HEK293 (cell line): ENCODE data around the gene DPH7.

Experiments used
- ATF2 ChIP-seq: fragments of 450-650 bp; formaldehyde crosslinking; IDR thresholded peaks from 2 replicates; pipeline ENCODE4 v1.5.1; 2016; ENCODE audit warnings: missing biosample characterization, missing genetic modification characterization, low read depth
- GFI1B ChIP-seq: fragments of 450-650 bp; formaldehyde crosslinking; IDR thresholded peaks from 2 replicates; pipeline ENCODE4 v1.5.1; 2016; ENCODE audit warnings: missing biosample characterization, missing genetic modification characterization
- GLI2 ChIP-seq: fragments of 450-650 bp; formaldehyde crosslinking; IDR thresholded peaks from 2 replicates; pipeline ENCODE4; 2017; ENCODE audit warnings: missing biosample characterization, missing genetic modification characterization, low read depth, borderline replicate concordance
- GLIS1 ChIP-seq: fragments of 450-650 bp; formaldehyde crosslinking; IDR thresholded peaks from 2 replicates; pipeline ENCODE4 v1.5.1; 2016; ENCODE audit warnings: missing biosample characterization, missing genetic modification characterization
- GLIS2 ChIP-seq: fragments of 450-650 bp; formaldehyde crosslinking; IDR thresholded peaks from 2 replicates; pipeline ENCODE4 v1.5.1; 2016; ENCODE audit warnings: missing biosample characterization, missing genetic modification characterization
- IKZF3 ChIP-seq: fragments of 450-650 bp; IDR thresholded peaks from 2 replicates; pipeline ENCODE4 v1.5.0; 2018; ENCODE audit warnings: missing biosample characterization, mild to moderate bottlenecking, missing genetic modification characterization, moderate library complexity
- KLF16 ChIP-seq: fragments of 450-650 bp; formaldehyde crosslinking; IDR thresholded peaks from 2 replicates; pipeline ENCODE4 v1.5.1; 2017; ENCODE audit warnings: missing biosample characterization, missing genetic modification characterization
- KLF7 ChIP-seq: fragments of 450-650 bp; formaldehyde crosslinking; IDR thresholded peaks from 2 replicates; pipeline ENCODE4 v1.5.1; 2016; ENCODE audit warnings: missing biosample characterization, missing genetic modification characterization, borderline replicate concordance
- OSR2 ChIP-seq: fragments of 450-650 bp; formaldehyde crosslinking; IDR thresholded peaks from 2 replicates; pipeline ENCODE4 v1.5.1; 2016; ENCODE audit warnings: missing biosample characterization, missing genetic modification characterization
- PBX3 ChIP-seq: sonication (generic); formaldehyde crosslinking; IDR thresholded peaks from 2 replicates; pipeline ENCODE4 v1.8.1; 2022; ENCODE audit warnings: mild to moderate bottlenecking, moderate library complexity, missing genetic modification reagents
- SP7 ChIP-seq: fragments of 450-650 bp; formaldehyde crosslinking; IDR thresholded peaks from 2 replicates; pipeline ENCODE4 v1.5.1; 2016; ENCODE audit warnings: missing biosample characterization, missing genetic modification characterization
- TRIM28 ChIP-seq: IDR thresholded peaks from 2 replicates; pipeline ENCODE4 v1.6.1; 2011; ENCODE audit warnings: low read length, control low read depth, borderline replicate concordance
- YY1 ChIP-seq: fragments of 450-650 bp; formaldehyde crosslinking; IDR thresholded peaks from 2 replicates; pipeline ENCODE4 v1.5.1; 2018; ENCODE audit warnings: missing biosample characterization, missing genetic modification characterization
- ZFP37 ChIP-seq: fragments of 450-650 bp; formaldehyde crosslinking; IDR thresholded peaks from 2 replicates; pipeline ENCODE4 v1.5.1; 2016; ENCODE audit warnings: missing biosample characterization, missing genetic modification characterization
- ZNF18 ChIP-seq: fragments of 450-650 bp; formaldehyde crosslinking; IDR thresholded peaks from 2 replicates; pipeline ENCODE4 v1.5.1; 2016; ENCODE audit warnings: missing biosample characterization, missing genetic modification characterization
- ZNF24 ChIP-seq: fragments of 450-650 bp; formaldehyde crosslinking; IDR thresholded peaks from 2 replicates; pipeline ENCODE4 v1.5.1; 2016; ENCODE audit warnings: missing biosample characterization, missing genetic modification characterization
- ZNF248 ChIP-seq: fragments of 450-650 bp; formaldehyde crosslinking; IDR thresholded peaks from 2 replicates; pipeline ENCODE4 v1.5.1; 2017; ENCODE audit warnings: missing biosample characterization, missing genetic modification characterization
- ZNF266 ChIP-seq: fragments of 450-650 bp; formaldehyde crosslinking; IDR thresholded peaks from 2 replicates; pipeline ENCODE4 v1.5.1; 2016; ENCODE audit warnings: missing biosample characterization, missing genetic modification characterization, low read depth
- ZNF354C ChIP-seq: fragments of 450-650 bp; formaldehyde crosslinking; IDR thresholded peaks from 2 replicates; pipeline ENCODE4 v1.5.1; 2016; ENCODE audit warnings: missing biosample characterization, missing genetic modification characterization, low read depth, borderline replicate concordance
- ZNF513 ChIP-seq: fragments of 450-650 bp; IDR thresholded peaks from 2 replicates; pipeline ENCODE4 v1.5.1; 2018; ENCODE audit warnings: missing biosample characterization, missing genetic modification characterization
- ZNF530 ChIP-seq: fragments of 450-650 bp; formaldehyde crosslinking; IDR thresholded peaks from 2 replicates; pipeline ENCODE4 v1.5.1; 2016; ENCODE audit warnings: low read depth, missing biosample characterization, missing genetic modification characterization
- ZNF549 ChIP-seq: fragments of 450-650 bp; IDR thresholded peaks from 2 replicates; pipeline ENCODE4 v1.5.1; 2018; ENCODE audit warnings: missing biosample characterization, missing genetic modification characterization, mild to moderate bottlenecking, inconsistent platforms, moderate library complexity
- ZNF596 ChIP-seq: fragments of 450-650 bp; IDR thresholded peaks from 2 replicates; pipeline ENCODE4 v1.5.0; 2018; ENCODE audit warnings: missing biosample characterization, mild to moderate bottlenecking, missing genetic modification characterization, moderate library complexity
- ZNF645 ChIP-seq: fragments of 450-650 bp; formaldehyde crosslinking; IDR thresholded peaks from 2 replicates; pipeline ENCODE4; 2016; ENCODE audit warnings: missing biosample characterization, missing genetic modification characterization
- ZNF654 ChIP-seq: fragments of 450-650 bp; formaldehyde crosslinking; IDR thresholded peaks from 2 replicates; pipeline ENCODE4 v1.5.1; 2016; ENCODE audit warnings: low read depth, missing biosample characterization, missing genetic modification characterization
- ZNF76 ChIP-seq: fragments of 450-650 bp; formaldehyde crosslinking; IDR thresholded peaks from 2 replicates; pipeline ENCODE4; 2016; ENCODE audit warnings: low read depth, missing biosample characterization, missing genetic modification characterization, borderline replicate concordance
- ZNF768 ChIP-seq: fragments of 450-650 bp; formaldehyde crosslinking; IDR thresholded peaks from 2 replicates; pipeline ENCODE4 v1.5.1; 2018; ENCODE audit warnings: missing biosample characterization, mild to moderate bottlenecking, missing genetic modification characterization
- ZSCAN30 ChIP-seq: fragments of 450-650 bp; IDR thresholded peaks from 2 replicates; pipeline ENCODE4 v1.5.1; 2018; ENCODE audit warnings: missing biosample characterization, mild to moderate bottlenecking, missing genetic modification characterization, moderate library complexity
- ZSCAN5A ChIP-seq: fragments of 450-650 bp; formaldehyde crosslinking; IDR thresholded peaks from 2 replicates; pipeline ENCODE4 v1.5.1; 2016; ENCODE audit warnings: missing biosample characterization, missing genetic modification characterization

DPH7 gene

GRCh38 chr9:137611623-137612609, 33.2 kb upstream of the DPH7 start (continued):
- TF ChIP-seq ZNF645 (tag by site-specific recombination), result no peak
- no peak for TF ChIP-seq KLF7 (tag by site-specific recombination)
- no peak for TF ChIP-seq ZNF76
- 0 out of 2 replicates have a peak, but pooled peaks have one; percentile 22 for TF ChIP-seq ZNF24 (tag by site-specific recombination)
- TF ChIP-seq SP7 (tag by site-specific recombination), result 0 out of 2 replicates have a peak, but pooled peaks have one; percentile 47
- no peak for TF ChIP-seq ZSCAN30
- no peak for TF ChIP-seq ZNF768 (tag by site-specific recombination)
- TF ChIP-seq IKZF3 (tag by site-specific recombination), result no peak; the same call in 1 of the 2 replicates
- no peak for TF ChIP-seq ZNF513
- TF ChIP-seq KLF16 (tag by site-specific recombination), result no peak
- peak; percentile 63; the same call in 1 of the 2 replicates for TF ChIP-seq ZFP37 (tag by site-specific recombination)
- TF ChIP-seq YY1 (tag by site-specific recombination), result no peak; the same call in 1 of the 2 replicates
- TF ChIP-seq ZNF596, result no peak
- TF ChIP-seq ZNF549 (tag by site-specific recombination), result no peak
- TF ChIP-seq ZNF530 (tag by site-specific recombination), result no peak
- no peak for TF ChIP-seq ZSCAN5A (tag by site-specific recombination)
- TF ChIP-seq PBX3 (CRISPR knock-in tag), result no peak
- TF ChIP-seq ZNF18 (tag by site-specific recombination), result no peak
- no peak for TF ChIP-seq ZNF354C (tag by site-specific recombination)
- no peak for TF ChIP-seq GLI2 (tag by site-specific recombination)
- no peak; the same call in 1 of the 2 replicates for TF ChIP-seq TRIM28
- no peak for TF ChIP-seq ZNF654 (tag by site-specific recombination)
- no peak for TF ChIP-seq GFI1B (tag by site-specific recombination)
- TF ChIP-seq GLIS1 (tag by site-specific recombination), result peak; percentile 69
- TF ChIP-seq ATF2, result no peak
- no peak for TF ChIP-seq ZNF248 (tag by site-specific recombination)
- no peak for TF ChIP-seq ZNF266
- peak; percentile 43; the same call in 1 of the 2 replicates for TF ChIP-seq OSR2
- peak; percentile 86 for TF ChIP-seq GLIS2 (tag by site-specific recombination)
